Lower leg skin (tissue), 4 donors: Measurements from ENCODE around the gene MFGE8. TPM values are rescaled to one million over a fixed set of nuclear protein-coding genes. Genes with fewer than 3 reads are reported as not detected.

Experiments
- DNase-seq, 2 donors: peaks; one replicate each; pipeline ENCODE4 v3.0.0-alpha.2; 2019; ENCODE audit warnings: low spot score in 2 of 2
- H3K4me3 ChIP-seq: fragments of 200-600 bp; sonication (generic); 2 replicates; pipeline ENCODE4 v1.5.1; 2017; ENCODE audit warnings: mild to moderate bottlenecking, low read depth; ENCODE audit not compliant: poor library complexity, severe bottlenecking
- CTCF ChIP-seq, 3 donors: fragments of 450-650 bp; IDR thresholded peaks; one replicate each; pipeline ENCODE4 v1.5.1; 2016; ENCODE audit warnings: antibody characterized with exemption in 3 of 3, mild to moderate bottlenecking in 3 of 3, moderate library complexity in 2 of 3
- POLR2A ChIP-seq, 2 donors: fragments of 450-650 bp; IDR thresholded peaks; one replicate each; pipeline ENCODE4 v1.6.1; 2016 to 2017; ENCODE audit warnings: antibody characterized with exemption in 2 of 2, mild to moderate bottlenecking in 1 of 2, moderate library complexity in 1 of 2
- WGBS, 2 donors: methylation state at CpG; one replicate each; pipeline ENCODE4 v1.1.5; 2018; 5-methylcytosine and 5-hydroxymethylcytosine counted together
- intact Hi-C: fragments of 100-400 bp; cut with DNase I; formaldehyde crosslinking; loops from one replicate; pipeline ENCODE4 v1.15.0; 2023; ENCODE audit warnings: low total_unique reads
- total RNA-seq, 4 donors: library from RNA; depleted of rRNA; stranded (reverse); fragments of >200 nt; gene quantifications; one replicate each; pipeline ENCODE4 v1.1.0, GENCODE V29; 2016

MFGE8 gene
- total RNA-seq, 4 donors from 2014 or later, result 109 to 237 (median 139) TPM

DNA sequence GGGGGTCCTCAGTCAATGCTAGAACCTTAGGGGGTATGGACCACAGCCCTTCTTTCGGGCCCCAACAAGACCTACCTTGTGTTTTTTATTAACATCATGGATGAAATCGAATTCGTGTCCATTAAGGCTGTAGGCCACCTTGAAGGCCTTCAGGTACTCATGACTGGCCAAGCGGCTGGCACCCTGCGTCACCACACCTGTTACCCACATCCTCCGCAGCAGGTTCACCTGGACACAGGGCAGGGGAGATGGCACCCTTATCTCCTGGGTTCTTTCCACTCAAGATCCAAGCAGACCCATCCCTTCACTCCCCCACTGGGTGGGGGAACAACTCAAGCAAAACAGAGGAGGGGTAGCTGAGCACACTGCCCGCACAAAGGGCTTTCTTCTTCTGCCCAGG is 6.6 kb downstream of the MFGE8 start:
- WGBS, 2 donors, result 98 to 99% methylated on average over 7 of the region's 7 CpGs
- no peak overlapping the region for H3K4me3 ChIP-seq
- DNase-seq, result no peak
- intact Hi-C loops, result no loop called here
- no peak for TF ChIP-seq POLR2A (IDR thresholded peaks at IDR 0.05)
- no peak for TF ChIP-seq CTCF (IDR thresholded peaks at IDR 0.05)

DNA sequence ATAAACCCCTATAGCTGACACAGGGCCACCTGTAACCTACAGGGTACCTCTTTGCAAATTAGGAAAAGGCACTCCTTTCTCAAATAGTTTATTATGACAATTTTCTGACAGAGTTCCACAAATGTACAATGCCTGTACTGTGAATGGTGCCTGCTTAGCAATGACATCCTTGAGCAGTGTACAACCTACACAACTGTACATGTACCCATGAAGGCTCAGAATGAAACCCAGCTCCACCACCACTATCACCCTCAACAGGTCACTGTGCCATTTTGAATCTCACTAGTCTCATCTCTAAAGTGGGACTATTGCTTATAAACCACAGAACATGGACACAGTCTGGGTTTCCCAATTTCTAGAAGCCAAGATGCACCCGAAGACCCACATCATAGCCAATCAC is 7.0 kb downstream of the MFGE8 start:
- no peak for DNase-seq
- intact Hi-C loops, result no loop called here
- no peak overlapping the region for H3K4me3 ChIP-seq
- WGBS, 2 donors, result 100% methylated on average over 1 of the region's 1 CpG
- TF ChIP-seq POLR2A (IDR thresholded peaks at IDR 0.05) (no peak), CTCF (IDR thresholded peaks at IDR 0.05) (no peak)

DNA sequence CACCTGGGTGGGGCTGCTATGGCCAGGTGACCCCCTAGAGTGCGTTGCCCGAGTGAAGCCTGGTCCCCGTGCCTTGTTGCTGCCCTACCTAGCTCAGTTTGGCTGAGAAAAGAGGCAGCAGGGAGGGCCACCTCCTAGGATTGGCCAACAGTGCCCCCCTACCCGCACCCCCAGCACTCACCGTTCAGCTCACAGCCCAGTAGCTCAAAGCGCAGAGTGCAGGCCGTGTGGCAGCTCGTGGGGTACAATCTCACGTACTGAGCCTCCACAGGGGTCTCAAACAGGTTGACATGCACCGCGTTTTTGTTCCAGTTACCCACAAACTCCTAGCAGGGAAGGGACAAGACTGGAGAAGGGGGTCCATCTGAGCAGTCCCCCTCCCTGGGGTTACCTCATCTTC is 7.6 kb downstream of the MFGE8 start:
- no peak overlapping the region for H3K4me3 ChIP-seq
- intact Hi-C loops, result no loop called here
- 86 to 89% methylated on average over 11 of the region's 11 CpGs for WGBS, 2 donors
- DNase-seq, result no peak
- TF ChIP-seq POLR2A (IDR thresholded peaks at IDR 0.05) (no peak), CTCF (IDR thresholded peaks at IDR 0.05) (no peak)

GRCh38 chr15:88904624-88905327 is 8.4 kb downstream of the MFGE8 start:
- DNase-seq, result peak; percentile 86 to 97
- no peak overlapping the region for H3K4me3 ChIP-seq
- intact Hi-C loops, result loop anchor here (5.0 kb wide), 1 partner anchor 273 kb away; no protein-coding TSS in a partner anchor
- WGBS, 2 donors, result 7 to 13% methylated on average over 10 of the region's 10 CpGs
- TF ChIP-seq CTCF (IDR thresholded peaks at IDR 0.05) (peak in 1 of 3 donors; percentile 95), POLR2A (IDR thresholded peaks at IDR 0.05) (no peak)

DNA sequence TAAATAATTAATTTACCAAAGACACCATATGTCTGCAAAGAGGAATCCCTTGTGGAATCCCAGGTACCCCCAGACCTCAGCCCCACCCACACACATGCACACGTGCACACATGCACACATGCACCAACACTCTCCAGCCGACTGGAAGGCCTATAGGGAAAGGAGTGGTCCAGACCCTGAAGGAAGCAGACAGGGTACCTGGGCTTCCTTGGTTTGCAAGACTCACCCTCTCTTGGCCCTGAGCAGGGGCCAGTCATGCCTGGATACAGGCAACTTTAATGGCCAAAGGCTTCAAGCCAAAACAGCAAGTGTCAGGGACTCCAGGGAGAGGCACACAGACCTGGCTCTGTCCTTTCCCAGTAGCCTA is 8.9 kb downstream of the MFGE8 start:
- intact Hi-C loops, result loop anchor here (5.0 kb wide), 1 partner anchor 273 kb away; no protein-coding TSS in a partner anchor
- TF ChIP-seq POLR2A (IDR thresholded peaks at IDR 0.05) (no peak), CTCF (IDR thresholded peaks at IDR 0.05) (no peak)
- no peak for DNase-seq
- 58 to 70% methylated on average over 2 of the region's 2 CpGs for WGBS, 2 donors
- H3K4me3 ChIP-seq, result no peak overlapping the region

- 86 to 93% methylated on average over 2 of the region's 2 CpGs for WGBS, 2 donors
- no peak for TF ChIP-seq CTCF (IDR thresholded peaks at IDR 0.05)
- no peak for TF ChIP-seq POLR2A (IDR thresholded peaks at IDR 0.05)
- no peak overlapping the region for H3K4me3 ChIP-seq
- intact Hi-C loops, result loop anchor here (5.0 kb wide), 1 partner anchor 274 kb away; no protein-coding TSS in a partner anchor
- no peak for DNase-seq
Measured at GRCh38 chr15:88902846-88903245, 10.3 kb downstream of the MFGE8 start.
